HL-60 (cell line): Measurements from ENCODE around the gene PIP5K1A.

Experiments
- DNase-seq, 2 experiments: peaks; one replicate each; pipeline ENCODE4 v3.0.0-alpha.2; 2010 to 2020; ENCODE audit warnings: low read depth in 1 of 2, low spot score in 1 of 2
- H3K27ac ChIP-seq: fragments of 250-450 bp; sonication (Bioruptor Pico); replicated peaks from 2 replicates; pipeline ENCODE4 v1.5.1; 2020; ENCODE audit warnings: mild to moderate bottlenecking, moderate library complexity
- H3K27me3 ChIP-seq: fragments of 250-450 bp; sonication (Bioruptor Pico); 2 replicates; pipeline ENCODE4 v1.5.1; 2021; ENCODE audit warnings: mild to moderate bottlenecking, moderate library complexity; ENCODE audit not compliant: insufficient read depth, poor library complexity, severe bottlenecking
- H3K4me3 ChIP-seq: replicated peaks from 2 replicates; pipeline ENCODE4 v1.5.1; 2011; ENCODE audit warnings: mild to moderate bottlenecking, control low read depth, low read length; ENCODE audit not compliant: insufficient read depth
- GABPA ChIP-seq: IDR thresholded peaks from 2 replicates; pipeline ENCODE4 v1.6.1; 2012; ENCODE audit warnings: low read depth
- POLR2AphosphoS5 ChIP-seq: IDR thresholded peaks from 2 replicates; pipeline ENCODE4 v1.6.1; 2012; ENCODE audit warnings: low read depth
- SPI1 ChIP-seq: IDR thresholded peaks from 2 replicates; pipeline ENCODE4 v1.6.1; 2012; ENCODE audit warnings: low read depth, mild to moderate bottlenecking, borderline replicate concordance
- TF ChIP-seq, protein P1 (sequence below): IDR thresholded peaks from one replicate; pipeline ENCODE4 v1.5.1; 2011; ENCODE audit warnings: low read length, control low read depth, inconsistent platforms; ENCODE audit not compliant: insufficient read depth
- TF ChIP-seq, protein P2 (sequence below): IDR thresholded peaks from 2 replicates; pipeline ENCODE4 v1.6.1; 2012; ENCODE audit warnings: low read depth; ENCODE audit not compliant: insufficient replicate concordance

PIP5K1A gene

DNA sequence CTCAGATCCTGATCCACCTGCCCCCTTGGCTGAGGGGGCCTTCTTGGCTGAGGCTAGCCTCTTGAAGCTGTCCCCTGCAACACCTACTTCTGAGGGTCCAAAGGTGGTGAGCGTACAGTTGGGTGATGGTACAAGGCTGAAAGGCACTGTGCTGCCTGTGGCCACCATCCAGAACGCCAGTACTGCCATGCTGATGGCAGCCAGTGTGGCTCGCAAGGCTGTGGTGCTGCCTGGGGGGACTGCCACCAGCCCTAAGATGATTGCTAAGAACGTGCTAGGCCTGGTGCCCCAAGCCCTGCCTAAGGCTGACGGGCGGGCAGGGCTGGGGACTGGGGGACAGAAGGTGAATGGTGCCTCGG, 89.0 kb downstream of the PIP5K1A start:
- TF ChIP-seq GABPA (no peak), POLR2AphosphoS5 (no peak), SPI1 (no peak)
- TF ChIP-seq, protein P1, sequence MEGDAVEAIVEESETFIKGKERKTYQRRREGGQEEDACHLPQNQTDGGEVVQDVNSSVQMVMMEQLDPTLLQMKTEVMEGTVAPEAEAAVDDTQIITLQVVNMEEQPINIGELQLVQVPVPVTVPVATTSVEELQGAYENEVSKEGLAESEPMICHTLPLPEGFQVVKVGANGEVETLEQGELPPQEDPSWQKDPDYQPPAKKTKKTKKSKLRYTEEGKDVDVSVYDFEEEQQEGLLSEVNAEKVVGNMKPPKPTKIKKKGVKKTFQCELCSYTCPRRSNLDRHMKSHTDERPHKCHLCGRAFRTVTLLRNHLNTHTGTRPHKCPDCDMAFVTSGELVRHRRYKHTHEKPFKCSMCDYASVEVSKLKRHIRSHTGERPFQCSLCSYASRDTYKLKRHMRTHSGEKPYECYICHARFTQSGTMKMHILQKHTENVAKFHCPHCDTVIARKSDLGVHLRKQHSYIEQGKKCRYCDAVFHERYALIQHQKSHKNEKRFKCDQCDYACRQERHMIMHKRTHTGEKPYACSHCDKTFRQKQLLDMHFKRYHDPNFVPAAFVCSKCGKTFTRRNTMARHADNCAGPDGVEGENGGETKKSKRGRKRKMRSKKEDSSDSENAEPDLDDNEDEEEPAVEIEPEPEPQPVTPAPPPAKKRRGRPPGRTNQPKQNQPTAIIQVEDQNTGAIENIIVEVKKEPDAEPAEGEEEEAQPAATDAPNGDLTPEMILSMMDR: no peak
- no peaks in the 10 kb centered on the region for H3K27me3 ChIP-seq
- no peak overlapping the region for H3K4me3 ChIP-seq
- no peak overlapping the region for H3K27ac ChIP-seq
- DNase-seq: no peak

DNA sequence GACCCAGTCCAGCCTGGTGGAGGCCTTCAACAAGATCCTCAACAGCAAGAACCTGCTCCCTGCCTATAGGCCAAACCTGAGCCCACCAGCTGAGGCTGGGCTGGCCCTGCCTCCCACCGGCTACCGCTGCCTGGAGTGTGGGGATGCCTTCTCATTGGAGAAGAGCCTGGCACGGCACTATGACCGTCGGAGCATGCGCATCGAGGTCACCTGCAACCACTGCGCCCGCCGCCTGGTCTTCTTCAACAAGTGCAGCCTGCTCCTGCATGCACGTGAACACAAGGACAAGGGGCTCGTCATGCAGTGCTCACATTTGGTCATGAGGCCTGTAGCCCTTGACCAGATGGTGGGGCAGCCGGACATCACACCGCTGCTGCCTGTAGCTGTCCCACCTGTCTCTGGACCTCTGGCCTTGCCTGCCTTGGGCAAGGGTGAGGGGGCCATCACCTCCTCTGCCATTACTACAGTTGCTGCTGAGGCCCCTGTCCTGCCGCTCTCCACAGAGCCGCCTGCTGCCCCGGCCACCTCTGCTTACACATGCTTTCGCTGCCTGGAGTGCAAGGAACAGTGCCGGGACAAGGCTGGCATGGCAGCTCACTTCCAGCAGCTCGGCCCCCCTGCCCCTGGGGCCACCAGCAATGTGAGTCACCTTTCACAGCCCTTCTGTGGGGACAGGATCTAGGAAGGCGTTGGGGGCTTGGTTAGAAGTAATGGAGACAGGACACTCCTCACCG, 89.6 kb downstream of the PIP5K1A start:
- H3K27me3 ChIP-seq: no peaks in the 10 kb centered on the region
- no peak overlapping the region for H3K27ac ChIP-seq
- H3K4me3 ChIP-seq: no peak overlapping the region
- no peak for DNase-seq
- no peak for TF ChIP-seq SPI1
- TF ChIP-seq, protein P2, sequence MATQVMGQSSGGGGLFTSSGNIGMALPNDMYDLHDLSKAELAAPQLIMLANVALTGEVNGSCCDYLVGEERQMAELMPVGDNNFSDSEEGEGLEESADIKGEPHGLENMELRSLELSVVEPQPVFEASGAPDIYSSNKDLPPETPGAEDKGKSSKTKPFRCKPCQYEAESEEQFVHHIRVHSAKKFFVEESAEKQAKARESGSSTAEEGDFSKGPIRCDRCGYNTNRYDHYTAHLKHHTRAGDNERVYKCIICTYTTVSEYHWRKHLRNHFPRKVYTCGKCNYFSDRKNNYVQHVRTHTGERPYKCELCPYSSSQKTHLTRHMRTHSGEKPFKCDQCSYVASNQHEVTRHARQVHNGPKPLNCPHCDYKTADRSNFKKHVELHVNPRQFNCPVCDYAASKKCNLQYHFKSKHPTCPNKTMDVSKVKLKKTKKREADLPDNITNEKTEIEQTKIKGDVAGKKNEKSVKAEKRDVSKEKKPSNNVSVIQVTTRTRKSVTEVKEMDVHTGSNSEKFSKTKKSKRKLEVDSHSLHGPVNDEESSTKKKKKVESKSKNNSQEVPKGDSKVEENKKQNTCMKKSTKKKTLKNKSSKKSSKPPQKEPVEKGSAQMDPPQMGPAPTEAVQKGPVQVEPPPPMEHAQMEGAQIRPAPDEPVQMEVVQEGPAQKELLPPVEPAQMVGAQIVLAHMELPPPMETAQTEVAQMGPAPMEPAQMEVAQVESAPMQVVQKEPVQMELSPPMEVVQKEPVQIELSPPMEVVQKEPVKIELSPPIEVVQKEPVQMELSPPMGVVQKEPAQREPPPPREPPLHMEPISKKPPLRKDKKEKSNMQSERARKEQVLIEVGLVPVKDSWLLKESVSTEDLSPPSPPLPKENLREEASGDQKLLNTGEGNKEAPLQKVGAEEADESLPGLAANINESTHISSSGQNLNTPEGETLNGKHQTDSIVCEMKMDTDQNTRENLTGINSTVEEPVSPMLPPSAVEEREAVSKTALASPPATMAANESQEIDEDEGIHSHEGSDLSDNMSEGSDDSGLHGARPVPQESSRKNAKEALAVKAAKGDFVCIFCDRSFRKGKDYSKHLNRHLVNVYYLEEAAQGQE: no peak

DNA sequence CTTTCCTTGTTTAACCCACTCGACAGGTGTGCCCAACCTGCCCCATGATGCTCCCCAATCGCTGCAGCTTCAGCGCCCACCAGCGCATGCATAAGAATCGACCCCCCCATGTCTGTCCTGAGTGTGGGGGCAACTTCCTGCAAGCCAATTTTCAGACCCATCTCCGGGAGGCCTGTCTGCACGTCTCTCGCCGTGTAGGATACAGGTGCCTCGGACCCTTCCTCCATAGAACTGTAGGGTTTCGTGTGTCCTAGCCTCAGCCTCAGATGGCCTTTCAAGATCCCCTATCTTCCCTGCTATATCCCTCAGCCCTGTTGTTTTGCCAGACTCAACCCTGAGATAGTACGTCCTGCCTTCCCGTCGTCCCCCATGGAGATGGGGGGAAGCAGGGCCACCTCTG, 90.2 kb downstream of the PIP5K1A start:
- Histone ChIP-seq H3K27me3 (no peaks in the 10 kb centered on the region), H3K27ac (no peak overlapping the region), H3K4me3 (no peak overlapping the region)
- DNase-seq: no peak
- TF ChIP-seq POLR2AphosphoS5: no peak; the same call in 1 of the 2 replicates
- TF ChIP-seq, protein P2: no peak
- no peak for TF ChIP-seq SPI1
- TF ChIP-seq, protein P1: no peak
- no peak for TF ChIP-seq GABPA

DNA sequence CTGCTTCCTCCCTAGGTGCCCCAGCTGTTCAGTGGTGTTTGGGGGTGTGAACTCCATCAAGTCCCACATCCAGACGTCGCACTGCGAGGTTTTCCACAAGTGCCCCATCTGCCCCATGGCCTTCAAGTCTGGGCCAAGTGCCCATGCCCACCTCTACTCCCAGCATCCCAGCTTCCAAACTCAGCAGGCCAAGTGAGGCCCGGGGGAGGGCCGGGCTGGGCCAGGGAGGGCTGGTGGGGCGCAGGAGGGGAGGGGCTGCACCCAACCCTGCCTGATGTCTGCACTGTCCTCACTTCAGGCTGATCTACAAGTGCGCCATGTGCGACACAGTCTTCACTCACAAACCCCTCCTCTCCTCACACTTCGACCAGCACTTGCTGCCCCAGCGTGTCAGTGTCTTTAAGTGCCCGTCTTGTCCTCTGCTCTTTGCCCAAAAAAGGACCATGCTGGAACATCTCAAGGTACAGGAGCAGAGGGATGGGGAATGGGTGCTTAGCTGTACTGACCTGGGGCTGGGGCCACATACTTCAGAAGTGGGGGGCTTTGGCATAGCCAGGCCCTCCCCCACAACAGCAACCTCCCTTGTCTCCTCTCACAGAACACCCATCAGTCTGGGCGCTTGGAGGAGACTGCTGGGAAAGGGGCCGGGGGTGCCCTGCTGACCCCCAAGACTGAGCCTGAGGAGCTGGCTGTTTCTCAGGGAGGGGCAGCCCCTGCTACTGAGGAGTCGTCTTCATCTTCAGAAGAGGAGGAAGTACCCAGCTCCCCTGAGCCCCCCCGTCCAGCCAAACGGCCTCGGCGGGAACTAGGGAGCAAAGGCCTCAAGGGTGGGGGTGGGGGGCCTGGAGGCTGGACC, 91.0 kb downstream of the PIP5K1A start:
- Histone ChIP-seq H3K27me3 (no peaks in the 10 kb centered on the region), H3K4me3 (no peak overlapping the region), H3K27ac (peak overlapping the region; percentile 49)
- no peak for TF ChIP-seq SPI1
- TF ChIP-seq POLR2AphosphoS5: no peak; the same call in 1 of the 2 replicates
- TF ChIP-seq, protein P2: no peak
- TF ChIP-seq GABPA: no peak
- TF ChIP-seq, protein P1: no peak
- DNase-seq: peak in 1 of 2 experiments; percentile 33
